ENCODE data around the gene PRKCA.
"Not testable (repeated sequence)": the region's sequence is repeated elsewhere in the genome, so short reads cannot be mapped to it uniquely, and the experiment has no call there.

Gene PRKCA

DNA sequence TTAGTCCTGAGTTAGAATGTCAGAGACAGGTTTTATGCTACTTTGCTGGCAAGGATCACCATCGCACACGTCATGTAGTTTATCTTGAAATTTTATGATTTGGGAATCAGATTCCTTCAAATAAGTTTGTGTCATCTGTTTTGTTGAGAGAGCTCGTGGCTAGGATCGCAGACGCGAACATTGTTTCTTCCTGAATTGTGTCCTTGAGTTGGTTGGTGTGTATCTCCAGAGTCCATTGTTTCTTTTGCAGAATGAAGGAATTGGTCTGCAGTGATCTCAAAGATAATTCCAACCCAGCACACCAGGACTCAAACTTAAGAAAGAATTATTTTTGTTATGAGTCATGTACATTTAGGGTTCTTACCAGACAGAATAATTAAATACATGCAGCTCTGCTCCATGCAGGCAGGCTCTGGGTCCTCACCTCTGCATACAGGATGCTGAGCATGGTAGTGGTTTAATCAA is 51.6 kb downstream of the PRKCA start:
- DNase-seq (ENCODE audit: low spot score), result no peak

DNA sequence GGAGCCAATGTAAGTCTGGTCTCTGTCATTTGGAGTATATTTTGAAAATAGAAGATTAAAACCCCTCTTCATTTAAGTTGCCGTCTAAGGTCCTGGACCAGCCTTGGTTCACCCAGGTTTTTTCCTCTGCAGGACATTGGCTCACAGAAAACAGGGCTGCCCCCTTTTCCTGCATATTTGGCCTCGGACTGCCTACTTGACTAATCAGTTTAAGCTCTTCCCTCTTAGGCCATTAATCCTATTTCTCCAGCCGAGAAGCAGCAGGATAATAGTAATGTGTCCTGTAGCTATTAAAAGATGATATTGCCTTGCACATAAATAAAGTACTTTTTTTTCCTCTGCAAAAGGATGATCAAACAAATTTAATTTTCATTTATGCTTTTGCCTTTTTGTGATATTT is 52.1 kb downstream of the PRKCA start:
- DNase-seq (ENCODE audit: low spot score), result no peak

GRCh38 chr17:66354981-66355380 is 52.6 kb downstream of the PRKCA start:
- DNase-seq (ENCODE audit: low spot score), result no peak

DNA sequence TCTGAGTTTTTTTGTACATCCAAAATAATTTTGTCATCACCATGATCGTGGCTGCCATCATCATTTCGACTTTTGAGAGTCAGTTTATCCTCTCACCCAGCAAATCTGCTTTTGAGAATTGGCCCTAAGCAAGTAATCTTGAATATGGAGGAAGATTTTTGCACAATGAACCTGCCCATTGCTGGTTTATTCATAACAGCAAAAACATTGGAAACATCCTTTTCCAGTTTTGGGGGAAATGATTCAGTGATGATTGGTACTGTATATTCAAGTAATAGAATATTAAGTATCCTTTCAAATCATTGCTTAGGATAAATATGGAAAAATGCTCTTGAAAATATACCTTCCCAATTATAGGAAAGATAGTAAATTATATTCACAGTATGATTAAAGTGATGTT is 53.1 kb downstream of the PRKCA start:
- DNase-seq (ENCODE audit: low spot score), result no peak

GRCh38 chr17:66357037-66357436 is 54.6 kb downstream of the PRKCA start:
- no peak for DNase-seq (ENCODE audit: low spot score)

GRCh38 chr17:66359351-66359750 is 56.9 kb downstream of the PRKCA start:
- no peak for DNase-seq (ENCODE audit: low spot score)

DNA sequence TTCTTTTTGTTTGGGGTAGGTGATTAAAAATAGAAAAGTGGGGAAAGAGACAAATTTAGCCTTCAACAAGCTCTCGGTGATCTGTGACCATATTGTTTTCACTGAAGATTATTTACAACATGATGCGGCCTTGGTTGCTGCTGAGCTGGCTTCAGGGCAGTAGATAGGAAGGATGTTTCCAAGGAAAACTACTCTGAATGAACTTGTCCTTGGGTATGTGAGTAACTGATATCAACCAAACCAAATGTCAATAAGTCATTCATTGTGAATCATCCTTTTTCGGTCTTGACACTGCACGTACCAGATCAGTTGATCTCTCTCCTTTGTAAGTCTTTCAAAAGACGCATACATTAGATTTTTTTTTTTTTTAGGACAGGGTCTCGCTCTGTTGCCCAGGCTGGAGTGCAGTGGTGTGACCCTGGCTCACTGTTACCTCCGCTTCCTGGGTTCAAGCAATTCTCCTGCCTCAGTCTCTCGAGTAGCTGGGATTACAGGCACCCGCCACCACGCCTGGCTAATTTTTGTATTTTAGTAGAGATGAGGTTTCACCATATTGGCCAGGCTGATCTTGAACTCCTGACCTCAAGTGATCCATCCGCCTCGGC is 58.6 kb downstream of the PRKCA start:
- not testable (repeated sequence) for DNase-seq (ENCODE audit: low spot score)

GRCh38 chr17:66364508-66364907 is 62.1 kb downstream of the PRKCA start:
- DNase-seq (ENCODE audit: low spot score), result no peak

- no peak for DNase-seq (ENCODE audit: low spot score)
These were observed 62.6 kb downstream of the PRKCA start for GRCh38 chr17:66364990-66365490.

- DNase-seq (ENCODE audit: low spot score), result no peak
These were observed 63.5 kb downstream of the PRKCA start for GRCh38 chr17:66365903-66366302.

- DNase-seq (ENCODE audit: low spot score), result no peak
These were observed 64.7 kb downstream of the PRKCA start for GRCh38 chr17:66367107-66367506.

GRCh38 chr17:66369830-66370229 is 67.4 kb downstream of the PRKCA start:
- no peak for DNase-seq (ENCODE audit: low spot score)

DNA sequence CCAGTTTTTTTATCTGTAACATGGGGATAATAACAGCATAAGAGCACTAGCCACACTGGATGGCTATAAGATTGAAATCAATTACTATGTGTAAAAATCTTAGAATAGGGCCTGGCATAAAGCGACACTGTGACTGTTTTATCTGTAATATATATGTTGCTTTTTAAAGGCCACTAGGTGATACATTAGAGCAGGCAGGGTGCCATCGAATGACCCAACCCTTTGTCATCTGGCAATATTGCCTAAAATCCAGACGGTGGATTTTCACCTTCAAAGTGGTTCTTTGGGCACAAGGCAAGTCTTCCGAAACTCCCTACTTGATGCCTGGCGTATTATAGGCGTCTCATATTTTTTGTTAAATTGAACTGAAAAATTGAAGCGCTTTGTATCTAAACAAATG is 69.1 kb downstream of the PRKCA start:
- no peak for DNase-seq (ENCODE audit: low spot score)

- DNase-seq (ENCODE audit: low spot score), result no peak
These were observed 69.8 kb downstream of the PRKCA start for GRCh38 chr17:66372182-66372581.

- no peak for DNase-seq (ENCODE audit: low spot score)
These were observed 70.7 kb downstream of the PRKCA start for GRCh38 chr17:66373079-66373478.

- DNase-seq (ENCODE audit: low spot score), result no peak
These were observed 71.8 kb downstream of the PRKCA start for GRCh38 chr17:66373944-66374817.

GRCh38 chr17:66375121-66375520 is 72.7 kb downstream of the PRKCA start:
- no peak for DNase-seq (ENCODE audit: low spot score)

GRCh38 chr17:66378296-66378695 is 75.9 kb downstream of the PRKCA start:
- no peak for DNase-seq (ENCODE audit: low spot score)

GRCh38 chr17:66379544-66379943 is 77.1 kb downstream of the PRKCA start:
- no peak for DNase-seq (ENCODE audit: low spot score)

GRCh38 chr17:66379996-66380395 is 77.6 kb downstream of the PRKCA start:
- DNase-seq (ENCODE audit: low spot score), result no peak

GRCh38 chr17:66381701-66382362 is 79.4 kb downstream of the PRKCA start:
- DNase-seq (ENCODE audit: low spot score), result no peak

- no peak for DNase-seq (ENCODE audit: low spot score)
These were observed 80.9 kb downstream of the PRKCA start for GRCh38 chr17:66383333-66383732.

All from HuH-7.5 (cell line).